Fibroblast of mammary gland (primary cell): ENCODE measurements around the gene CACNA1E.

Experiments used
- DNase-seq: peaks from one replicate; pipeline ENCODE4 v3.0.0-alpha.2; 2010; ENCODE audit warnings: low read depth
- H3K4me3 ChIP-seq: 2 replicates; pipeline ENCODE4 v1.5.1; 2011; ENCODE audit warnings: low read depth, mild to moderate bottlenecking, low read length, moderate library complexity; ENCODE audit not compliant: control insufficient read depth
- TF ChIP-seq, protein P1 (sequence below): conservative IDR thresholded peaks from 2 replicates; pipeline ENCODE4 v1.5.1; 2011; ENCODE audit warnings: low read depth, low read length, inconsistent platforms; ENCODE audit not compliant: control insufficient read depth, insufficient read depth

Gene CACNA1E

DNA sequence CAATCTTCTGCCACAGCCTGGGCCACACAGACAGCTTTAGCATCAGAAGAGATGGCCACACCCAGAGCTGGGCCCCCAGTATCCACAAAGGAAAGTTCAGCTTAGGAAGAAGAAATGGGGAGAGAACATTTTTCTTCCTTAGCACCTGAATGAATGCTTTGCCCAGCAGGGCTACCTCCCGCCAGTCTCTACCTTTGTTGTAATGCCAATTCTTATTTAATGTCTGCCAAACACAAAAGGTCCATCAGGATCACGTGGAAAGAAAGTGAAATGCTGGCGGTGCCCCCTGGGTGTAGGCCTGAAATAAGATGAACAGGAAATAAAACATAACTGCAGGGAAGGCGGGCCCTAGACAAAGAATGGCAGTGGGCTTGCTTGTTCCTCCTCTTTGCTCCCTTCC is 125.6 kb downstream of the CACNA1E start:
- no peak overlapping the region for H3K4me3 ChIP-seq
- no peak for DNase-seq
- TF ChIP-seq, protein P1, sequence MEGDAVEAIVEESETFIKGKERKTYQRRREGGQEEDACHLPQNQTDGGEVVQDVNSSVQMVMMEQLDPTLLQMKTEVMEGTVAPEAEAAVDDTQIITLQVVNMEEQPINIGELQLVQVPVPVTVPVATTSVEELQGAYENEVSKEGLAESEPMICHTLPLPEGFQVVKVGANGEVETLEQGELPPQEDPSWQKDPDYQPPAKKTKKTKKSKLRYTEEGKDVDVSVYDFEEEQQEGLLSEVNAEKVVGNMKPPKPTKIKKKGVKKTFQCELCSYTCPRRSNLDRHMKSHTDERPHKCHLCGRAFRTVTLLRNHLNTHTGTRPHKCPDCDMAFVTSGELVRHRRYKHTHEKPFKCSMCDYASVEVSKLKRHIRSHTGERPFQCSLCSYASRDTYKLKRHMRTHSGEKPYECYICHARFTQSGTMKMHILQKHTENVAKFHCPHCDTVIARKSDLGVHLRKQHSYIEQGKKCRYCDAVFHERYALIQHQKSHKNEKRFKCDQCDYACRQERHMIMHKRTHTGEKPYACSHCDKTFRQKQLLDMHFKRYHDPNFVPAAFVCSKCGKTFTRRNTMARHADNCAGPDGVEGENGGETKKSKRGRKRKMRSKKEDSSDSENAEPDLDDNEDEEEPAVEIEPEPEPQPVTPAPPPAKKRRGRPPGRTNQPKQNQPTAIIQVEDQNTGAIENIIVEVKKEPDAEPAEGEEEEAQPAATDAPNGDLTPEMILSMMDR: no peak

DNA sequence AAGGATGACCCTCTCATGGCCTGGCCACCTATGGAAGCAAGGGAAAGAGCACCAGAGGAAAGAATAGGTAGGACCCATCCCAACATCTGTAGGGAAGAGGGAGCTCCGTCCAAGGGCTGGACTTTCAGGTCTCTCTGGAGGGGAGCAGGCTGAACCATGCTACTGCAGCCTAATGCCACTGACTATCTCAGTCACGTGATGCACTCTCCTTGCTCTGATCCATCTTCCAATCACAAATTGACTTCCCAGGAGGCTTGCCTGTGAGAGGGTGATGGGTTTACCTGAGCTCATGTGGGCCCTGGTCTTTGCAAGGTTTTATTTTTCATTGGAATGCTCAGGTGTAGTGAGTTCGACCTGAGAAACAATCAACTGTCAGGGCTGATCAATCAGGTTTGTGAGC is 128.8 kb downstream of the CACNA1E start:
- DNase-seq: no peak
- H3K4me3 ChIP-seq: no peak overlapping the region
- TF ChIP-seq, protein P1: no peak

DNA sequence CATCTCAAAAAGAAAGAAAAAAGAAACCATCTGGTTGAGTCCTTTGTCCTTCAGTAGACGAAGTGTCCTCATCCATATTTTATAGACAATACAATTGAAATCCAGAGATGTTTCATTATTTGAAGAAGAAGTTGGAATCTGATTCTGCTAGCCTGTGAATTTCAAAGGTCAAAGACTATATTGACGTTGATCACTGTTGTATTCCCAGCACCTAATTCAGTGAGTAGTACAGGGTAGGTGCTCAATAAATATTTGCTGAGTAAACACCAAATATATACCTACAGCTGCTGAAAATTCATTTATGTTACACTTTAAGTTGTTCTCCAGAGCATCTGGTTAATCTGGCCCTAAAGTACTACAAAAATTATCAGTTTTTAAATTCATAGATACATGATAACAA is 135.2 kb downstream of the CACNA1E start:
- TF ChIP-seq, protein P1: no peak
- no peak for DNase-seq
- no peak overlapping the region for H3K4me3 ChIP-seq

DNA sequence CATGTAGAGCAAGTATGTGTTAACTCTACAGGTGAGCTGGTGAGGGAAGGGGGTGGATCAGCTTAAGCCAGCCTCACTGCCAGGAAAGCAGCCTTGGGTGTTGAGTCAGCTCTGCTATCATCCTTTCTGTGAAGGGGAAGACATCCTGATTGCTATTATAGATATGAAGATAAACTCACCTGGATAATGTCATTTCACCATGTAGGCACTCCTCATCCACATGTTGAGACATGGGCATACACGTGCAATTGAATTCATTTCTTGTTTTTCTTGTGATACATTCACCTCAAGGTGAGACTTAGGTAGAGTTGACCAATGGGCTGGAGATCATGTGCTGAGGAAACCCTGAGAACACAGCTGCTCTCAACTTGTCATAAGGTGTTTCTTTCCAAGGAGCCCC is 136.9 kb downstream of the CACNA1E start:
- no peak overlapping the region for H3K4me3 ChIP-seq
- TF ChIP-seq, protein P1: no peak
- no peak for DNase-seq

DNA sequence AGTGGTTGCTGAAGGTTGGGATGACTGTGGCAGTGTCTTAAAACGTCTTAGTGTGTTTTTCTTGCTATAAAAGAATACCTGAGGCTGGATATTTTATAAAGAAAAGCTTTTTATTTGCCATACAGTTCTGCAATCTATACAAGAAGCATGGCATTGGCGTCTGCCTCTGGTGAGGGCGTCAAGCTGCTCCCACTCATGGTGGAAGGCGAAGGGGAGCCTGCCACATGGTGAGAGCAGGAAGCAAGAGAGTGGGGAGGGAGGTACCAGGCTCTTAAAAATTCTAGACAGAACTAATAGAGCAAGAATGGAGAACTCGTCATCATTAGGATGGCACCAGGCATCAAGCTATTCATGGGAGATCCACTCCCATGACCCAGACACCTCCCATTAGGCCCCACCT is 140.5 kb downstream of the CACNA1E start:
- no peak overlapping the region for H3K4me3 ChIP-seq
- TF ChIP-seq, protein P1: no peak
- DNase-seq: no peak

DNA sequence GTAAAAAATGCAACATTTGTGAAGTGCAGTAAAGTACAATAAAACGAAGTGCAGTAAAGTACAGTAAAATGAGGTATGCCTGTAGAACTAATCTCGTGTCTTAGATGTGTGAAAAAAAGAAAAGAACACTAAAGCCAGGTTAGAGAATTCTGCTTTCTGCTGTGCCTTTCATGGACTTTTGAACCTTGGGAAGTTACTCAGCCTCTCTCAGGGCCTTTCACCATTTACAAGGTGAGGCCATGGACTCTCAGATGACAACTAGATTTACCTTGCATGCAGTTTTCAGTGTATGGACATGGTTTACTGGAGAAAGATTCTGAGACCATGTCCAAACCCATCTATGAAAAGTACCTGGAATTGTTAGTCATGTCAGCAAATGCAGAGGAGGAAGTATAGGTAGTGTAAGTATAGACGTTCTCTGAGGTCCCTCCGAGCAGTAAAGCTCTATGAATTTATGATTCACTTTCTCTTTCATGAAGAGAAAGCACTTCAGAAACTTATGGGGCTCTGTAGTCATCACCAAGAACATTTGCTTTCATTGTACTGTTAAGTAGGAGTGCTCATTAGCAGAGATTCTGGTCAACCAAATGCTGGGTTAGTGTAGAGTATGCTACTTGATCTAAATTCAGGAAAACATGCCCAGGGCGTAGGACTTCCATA is 143.1 kb downstream of the CACNA1E start:
- no peak overlapping the region for H3K4me3 ChIP-seq
- DNase-seq: no peak
- TF ChIP-seq, protein P1: no peak

DNA sequence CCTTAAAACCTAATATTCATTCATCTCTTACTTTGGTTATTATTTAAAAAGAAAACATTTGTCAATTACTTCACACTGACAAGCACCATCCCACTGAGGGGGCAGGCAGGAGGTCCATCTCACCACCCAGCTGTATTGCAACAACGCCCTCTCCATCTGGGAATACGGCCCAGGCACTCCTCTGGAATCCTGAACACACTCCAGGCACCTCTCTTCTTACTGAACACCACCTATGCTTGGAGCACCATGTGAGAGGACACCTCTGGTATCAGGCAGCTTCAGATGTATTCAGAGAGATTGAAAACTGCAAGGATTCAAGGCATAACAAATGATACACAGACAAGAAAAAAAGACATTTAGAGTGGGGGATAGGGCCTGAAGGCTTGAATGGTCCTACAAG is 147.1 kb downstream of the CACNA1E start:
- TF ChIP-seq, protein P1: no peak
- H3K4me3 ChIP-seq: no peak overlapping the region
- DNase-seq: no peak
